ENCODE data around the gene CUX1. TPM values are rescaled to one million over a fixed set of nuclear protein-coding genes. Genes with fewer than 3 reads are reported as not detected.

Gene CUX1
- total RNA-seq, 4 donors from 2014 or later, result 52.5 to 93.6 (median 63.7) TPM

- WGBS, result 96% methylated on average over 15 of the region's 15 CpGs
- Histone ChIP-seq H3K27me3 (no peaks in the 10 kb centered on the region), H3K27ac (no peak overlapping the region), H3K4me3 (no peak overlapping the region), H3K4me1 (no peaks in the 10 kb centered on the region), H3K9me3 (no peaks in the 10 kb centered on the region), H3K36me3 (peaks cover 71% of the 10 kb centered on the region)
- TF ChIP-seq EP300 (IDR thresholded peaks at IDR 0.05) (no peak), POLR2AphosphoS5 (IDR thresholded peaks at IDR 0.05) (no peak), POLR2A (IDR thresholded peaks at IDR 0.05) (no peak), CTCF (IDR thresholded peaks at IDR 0.05) (no peak)
- no peak for DNase-seq (ENCODE audit: low spot score in 2 of 2)
Measured at GRCh38 chr7:102205915-102206314, 388.5 kb downstream of the CUX1 start.

GRCh38 chr7:102208826-102209225, 391.4 kb downstream of the CUX1 start:
- Histone ChIP-seq H3K4me3 (no peak overlapping the region), H3K36me3 (peaks cover 66% of the 10 kb centered on the region), H3K9me3 (no peaks in the 10 kb centered on the region), H3K27ac (no peak overlapping the region), H3K4me1 (no peaks in the 10 kb centered on the region), H3K27me3 (no peaks in the 10 kb centered on the region)
- no peak for DNase-seq (ENCODE audit: low spot score in 2 of 2)
- no peak for TF ChIP-seq POLR2A (IDR thresholded peaks at IDR 0.05)
- no peak for TF ChIP-seq POLR2AphosphoS5 (IDR thresholded peaks at IDR 0.05)
- TF ChIP-seq EP300 (IDR thresholded peaks at IDR 0.05), result no peak
- no peak for TF ChIP-seq CTCF (IDR thresholded peaks at IDR 0.05)
- 86% methylated on average over 14 of the region's 14 CpGs for WGBS

GRCh38 chr7:102210787-102211186, 393.4 kb downstream of the CUX1 start:
- Histone ChIP-seq H3K27ac (no peak overlapping the region), H3K27me3 (no peaks in the 10 kb centered on the region), H3K9me3 (no peaks in the 10 kb centered on the region), H3K4me1 (no peaks in the 10 kb centered on the region), H3K4me3 (no peak overlapping the region), H3K36me3 (peaks cover 47% of the 10 kb centered on the region)
- 81% methylated on average over 6 of the region's 13 CpGs for WGBS
- DNase-seq (ENCODE audit: low spot score in 2 of 2), result no peak
- no peak for TF ChIP-seq EP300 (IDR thresholded peaks at IDR 0.05)
- TF ChIP-seq POLR2AphosphoS5 (IDR thresholded peaks at IDR 0.05), result no peak
- TF ChIP-seq POLR2A (IDR thresholded peaks at IDR 0.05), result no peak
- TF ChIP-seq CTCF (IDR thresholded peaks at IDR 0.05), result no peak

- H3K27ac ChIP-seq, result no peak overlapping the region
- no peak for DNase-seq (ENCODE audit: low spot score in 2 of 2)
- no peaks in the 10 kb centered on the region for H3K4me1 ChIP-seq
- TF ChIP-seq EP300 (IDR thresholded peaks at IDR 0.05), result no peak
- TF ChIP-seq POLR2A (IDR thresholded peaks at IDR 0.05), result no peak
- TF ChIP-seq CTCF (IDR thresholded peaks at IDR 0.05), result no peak
- TF ChIP-seq POLR2AphosphoS5 (IDR thresholded peaks at IDR 0.05), result no peak
- peaks cover 39% of the 10 kb centered on the region for H3K36me3 ChIP-seq
- 96% methylated on average over 20 of the region's 22 CpGs for WGBS
- H3K27me3 ChIP-seq, result no peaks in the 10 kb centered on the region
- H3K9me3 ChIP-seq, result no peaks in the 10 kb centered on the region
- no peak overlapping the region for H3K4me3 ChIP-seq
Measured at GRCh38 chr7:102211590-102212550, 394.4 kb downstream of the CUX1 start.

- H3K4me1 ChIP-seq, result no peaks in the 10 kb centered on the region
- TF ChIP-seq POLR2AphosphoS5 (IDR thresholded peaks at IDR 0.05), result no peak
- TF ChIP-seq POLR2A (IDR thresholded peaks at IDR 0.05), result no peak
- no peak for TF ChIP-seq CTCF (IDR thresholded peaks at IDR 0.05)
- no peak for TF ChIP-seq EP300 (IDR thresholded peaks at IDR 0.05)
- H3K4me3 ChIP-seq, result no peak overlapping the region
- peaks cover 21% of the 10 kb centered on the region for H3K36me3 ChIP-seq
- no peaks in the 10 kb centered on the region for H3K9me3 ChIP-seq
- no peak overlapping the region for H3K27ac ChIP-seq
- no peaks in the 10 kb centered on the region for H3K27me3 ChIP-seq
- WGBS, result 80% methylated on average over 15 of the region's 15 CpGs
- DNase-seq (ENCODE audit: low spot score in 2 of 2), result no peak
Measured at GRCh38 chr7:102214477-102215072, 397.1 kb downstream of the CUX1 start.

All from suprapubic skin (tissue), 4 donors.